Hematopoietic multipotent progenitor cell treated with erythropoietin and hydrocortisone succinate and interleukin-3 and kit ligand, for 17 days (in vitro differentiated cells): ENCODE data around the gene SETD1B.
"Not testable (repeated sequence)": the region's sequence is repeated elsewhere in the genome, so short reads cannot be mapped to it uniquely, and the experiment has no call there.

ENCODE experiments used
- DNase-seq: peaks from one replicate; pipeline ENCODE4 v3.0.0-alpha.2; 2015; ENCODE audit warnings: low spot score

Gene SETD1B

DNA sequence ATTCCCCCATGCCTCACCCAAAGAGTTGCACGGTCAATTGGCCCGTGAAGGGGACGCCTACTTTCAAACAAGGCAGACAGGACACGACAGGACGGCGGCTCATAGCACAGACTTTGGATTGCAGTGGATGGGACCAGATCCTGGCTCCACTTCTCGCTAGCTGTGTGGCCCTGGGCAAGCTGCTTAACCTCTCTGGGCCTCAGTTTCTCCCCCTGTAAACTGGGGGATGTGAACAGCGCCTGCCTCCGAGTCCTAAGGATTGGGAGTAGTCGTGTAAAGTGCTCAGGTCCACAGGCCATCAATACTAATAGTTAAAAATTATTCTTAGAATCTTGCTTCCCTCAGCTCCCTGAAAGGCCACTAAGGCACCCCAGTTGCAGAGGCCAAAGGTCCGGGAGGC, 23.4 kb upstream of the SETD1B start:
- DNase-seq: no peak

DNA sequence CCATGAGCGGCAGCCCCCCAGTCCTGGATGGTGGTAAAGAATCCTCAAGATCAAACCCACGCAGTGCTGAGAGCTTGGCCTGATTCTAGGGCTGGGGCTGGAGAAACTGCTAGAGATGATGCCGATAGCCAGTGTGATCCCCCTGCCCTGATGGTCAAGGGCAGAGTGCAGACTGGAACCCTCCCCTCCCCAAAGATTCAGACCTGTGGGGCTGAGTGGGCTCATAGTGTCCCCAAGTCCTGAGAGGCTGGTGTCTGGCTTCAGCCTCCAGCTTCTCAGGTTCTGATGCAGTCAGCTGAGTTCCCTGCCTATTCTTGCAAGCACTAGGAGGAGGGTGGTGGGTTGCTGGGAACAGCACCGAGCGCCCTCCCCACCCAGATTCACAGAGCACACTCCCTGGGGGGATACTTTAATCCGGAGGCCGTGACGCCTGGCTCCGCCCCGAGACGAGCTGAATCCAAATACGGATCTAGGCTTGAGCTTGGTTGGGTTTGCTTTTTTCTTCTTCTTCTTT, 22.3 kb upstream of the SETD1B start:
- DNase-seq: no peak

DNA sequence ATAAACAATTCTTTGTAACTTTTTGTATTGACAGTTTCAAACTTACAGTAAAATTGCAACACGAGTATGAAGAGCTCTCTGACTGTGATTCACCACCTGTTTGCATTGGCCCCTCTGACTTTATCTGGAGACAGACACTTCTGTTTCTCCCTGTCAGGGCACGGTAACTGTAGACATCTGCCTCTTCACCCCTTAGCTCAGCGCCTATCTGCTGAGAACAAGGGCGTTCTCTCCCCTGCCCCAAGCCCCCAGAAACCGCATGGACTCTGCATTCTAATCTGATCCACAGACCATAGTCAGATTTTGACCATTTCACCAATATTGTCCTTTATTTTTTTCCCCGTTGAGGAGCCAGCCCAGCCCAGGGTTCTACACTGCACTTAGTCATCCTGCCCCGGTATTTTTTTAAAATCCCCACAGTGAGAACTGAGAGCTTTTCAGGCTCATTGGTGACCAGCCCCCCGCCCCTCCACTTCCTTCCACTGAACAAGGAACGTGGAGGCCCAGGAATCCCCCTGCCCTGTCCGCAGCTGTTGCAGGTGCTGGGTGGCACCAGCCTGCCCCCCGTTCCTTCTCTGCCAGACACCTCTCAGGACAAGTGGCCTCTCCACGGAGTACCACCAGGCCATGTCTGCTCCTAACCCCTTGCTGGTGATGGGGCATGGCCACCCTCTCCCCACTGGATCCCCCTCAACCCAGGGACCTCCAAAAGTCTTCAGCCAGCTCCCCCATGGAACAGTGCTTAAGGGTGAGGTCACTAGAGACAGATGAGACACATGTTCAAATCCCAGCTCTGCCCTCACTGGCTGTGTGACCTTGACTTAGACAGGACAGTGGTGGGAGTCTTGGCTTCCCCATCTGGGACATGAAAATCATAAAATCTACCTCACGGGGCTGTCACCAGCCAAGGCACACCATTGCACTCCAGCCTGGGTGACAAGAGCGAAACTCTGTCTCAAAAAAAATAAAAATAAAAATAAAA, 21.5 kb upstream of the SETD1B start:
- peak; percentile 40 for DNase-seq

DNA sequence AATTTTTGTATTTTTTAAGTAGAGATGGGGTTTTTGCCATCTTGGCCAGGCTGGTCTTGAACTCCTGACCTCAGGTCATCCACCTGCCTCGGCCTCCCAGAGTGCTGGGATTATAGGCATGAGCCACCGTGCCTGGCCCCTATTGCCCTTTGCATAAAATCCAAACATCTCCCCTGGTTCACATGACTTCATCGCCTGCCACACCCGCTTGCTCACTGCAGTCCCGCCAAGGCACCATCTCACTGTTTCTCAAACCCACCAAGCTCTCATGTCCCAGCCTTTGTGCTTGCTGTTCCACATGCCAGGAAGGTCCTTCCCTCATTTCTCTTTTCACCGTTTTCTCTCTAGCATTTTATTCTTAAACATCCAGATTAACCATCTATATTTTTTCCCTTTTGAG, 20.0 kb upstream of the SETD1B start:
- DNase-seq: no peak

DNA sequence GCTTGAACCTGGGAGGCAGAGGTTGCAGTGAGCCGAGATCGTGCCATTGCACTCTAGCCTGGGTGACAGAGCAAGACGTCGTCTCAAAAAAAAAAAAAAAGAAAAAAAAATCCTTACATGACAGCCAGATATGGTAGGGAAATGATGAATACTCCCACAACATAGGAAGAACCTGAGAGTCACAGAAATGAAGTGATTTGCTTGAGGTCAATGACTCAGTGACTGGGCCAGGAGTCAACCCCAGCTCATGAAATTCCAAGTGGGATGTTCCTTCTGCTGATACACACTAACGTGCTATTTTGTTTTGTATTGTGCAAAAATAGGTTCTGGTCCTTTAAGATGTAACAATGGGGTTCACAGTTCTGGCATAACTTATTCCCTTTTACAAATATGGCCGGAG, 19.3 kb upstream of the SETD1B start:
- DNase-seq: no peak

DNA sequence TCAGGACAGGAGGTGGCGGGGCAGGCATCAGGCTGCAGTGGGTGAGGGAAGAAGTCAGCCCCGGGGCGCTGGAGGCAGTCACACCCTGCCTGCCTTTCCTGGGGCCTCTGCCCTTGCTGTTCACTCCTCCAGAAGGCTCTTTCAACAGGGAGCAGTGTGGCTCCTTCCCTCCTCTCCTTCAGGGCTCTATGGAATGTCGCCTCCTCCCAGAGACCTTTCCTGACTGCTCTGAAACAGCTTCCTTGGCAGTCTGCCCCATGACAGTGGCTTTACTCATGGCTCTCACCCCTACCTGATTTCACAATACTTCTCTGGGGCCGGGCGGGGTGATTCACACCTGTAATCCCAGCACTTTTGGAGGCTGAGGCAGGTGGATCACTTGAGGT, 17.4 kb upstream of the SETD1B start:
- DNase-seq: no peak

DNA sequence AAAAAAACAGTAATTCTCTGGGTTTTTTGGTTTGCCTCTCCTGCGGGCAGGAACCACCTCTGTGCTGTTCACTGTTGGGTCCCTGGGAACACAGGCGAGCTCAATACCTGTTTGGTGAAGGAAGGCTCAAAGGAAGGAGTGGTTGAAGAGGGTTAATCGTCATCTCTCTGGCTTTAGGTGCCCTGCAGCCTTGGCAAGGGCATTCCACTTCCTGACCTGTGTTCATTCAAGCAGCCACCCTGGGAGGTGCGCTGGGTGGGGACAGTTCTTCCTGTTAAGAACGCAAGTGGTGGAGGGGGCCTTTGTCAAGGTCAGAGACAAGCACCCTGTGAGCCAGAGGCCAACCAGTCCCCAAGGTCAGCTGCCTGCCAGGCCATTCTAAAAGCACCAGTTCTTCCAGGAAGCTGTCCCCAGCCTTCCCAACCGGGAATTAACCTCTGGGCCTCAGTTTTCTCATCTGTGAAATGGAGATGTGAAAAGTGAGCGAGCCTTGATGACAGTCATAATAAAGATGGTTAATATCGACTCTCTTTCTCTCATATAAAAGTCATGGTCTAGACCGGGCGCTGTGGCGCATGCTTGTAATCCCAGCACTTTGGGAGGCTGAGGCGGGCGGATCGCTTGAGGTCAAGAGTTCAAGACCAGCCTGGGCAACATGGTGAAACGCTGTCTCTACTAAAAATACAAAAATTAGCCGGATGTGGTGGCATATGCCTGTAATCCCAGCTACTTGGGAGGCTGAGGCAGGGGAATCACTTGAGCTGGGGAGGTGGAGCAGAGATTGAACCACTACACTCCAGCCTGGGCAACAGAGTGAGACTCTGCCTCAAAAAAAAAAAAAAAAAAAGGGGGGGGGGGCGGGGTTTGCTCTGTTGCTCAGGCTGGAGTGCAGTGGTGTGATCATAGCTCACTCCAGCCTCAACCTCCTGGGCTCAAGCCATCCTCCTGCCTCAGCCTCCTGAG, 16.5 kb upstream of the SETD1B start:
- DNase-seq: no peak

DNA sequence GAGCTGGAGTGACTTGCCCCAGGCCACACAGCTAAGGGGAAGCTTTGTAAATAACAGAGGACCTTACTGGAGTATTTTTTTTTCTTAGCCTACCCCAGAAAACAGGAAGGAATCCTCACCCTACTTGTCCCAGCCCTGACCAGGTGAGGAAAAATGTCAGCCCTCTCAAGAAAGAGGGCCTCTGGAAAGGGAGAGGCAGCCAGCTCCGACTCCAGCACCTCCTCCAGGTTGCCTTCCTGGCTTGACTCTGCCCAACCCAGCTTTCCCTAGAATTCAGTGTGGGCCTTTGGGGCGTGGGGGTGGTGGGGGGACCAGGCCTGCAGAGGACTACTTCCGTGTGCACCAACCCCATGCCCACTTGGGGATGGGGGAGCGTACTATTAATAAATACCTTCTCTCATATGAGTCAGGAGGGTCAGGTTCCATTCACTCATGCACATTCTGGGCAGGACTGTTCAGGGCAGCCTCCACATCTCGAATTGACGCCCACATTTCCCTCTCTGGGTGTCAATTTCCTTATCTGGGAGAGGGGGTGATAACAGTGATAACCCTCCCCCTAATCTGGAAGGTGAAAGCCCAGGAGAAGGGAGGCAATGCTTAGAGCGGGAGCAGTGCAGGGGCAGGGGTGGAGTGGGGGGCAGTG, 15.5 kb upstream of the SETD1B start:
- no peak for DNase-seq

DNA sequence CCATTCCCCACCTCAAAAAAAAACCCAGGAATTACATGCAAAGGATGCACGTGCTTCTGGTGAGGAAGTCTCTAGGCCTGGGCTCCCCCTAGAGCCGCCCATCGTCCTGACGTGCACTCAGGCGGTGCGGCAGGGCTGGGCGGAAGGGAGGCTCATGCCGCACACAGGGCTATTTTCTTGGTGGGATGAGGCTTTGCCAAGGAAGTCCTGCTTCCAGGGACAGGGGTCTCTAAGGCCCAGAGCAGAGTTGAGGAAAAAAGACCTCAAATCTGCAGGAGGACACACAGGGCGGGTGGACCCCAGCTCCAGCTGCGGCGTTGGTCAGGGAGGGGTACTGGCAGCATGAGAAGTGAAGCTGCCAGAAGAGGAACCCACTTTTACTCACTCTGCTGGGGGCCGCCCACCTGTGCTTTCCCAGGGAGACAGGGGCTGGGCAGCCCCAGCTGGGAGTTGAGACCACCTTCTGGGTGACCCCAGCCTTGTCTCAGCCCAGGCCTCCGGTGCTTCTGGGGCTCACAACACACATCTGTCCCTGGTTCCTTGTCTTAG, 14.5 kb upstream of the SETD1B start:
- DNase-seq: no peak

DNA sequence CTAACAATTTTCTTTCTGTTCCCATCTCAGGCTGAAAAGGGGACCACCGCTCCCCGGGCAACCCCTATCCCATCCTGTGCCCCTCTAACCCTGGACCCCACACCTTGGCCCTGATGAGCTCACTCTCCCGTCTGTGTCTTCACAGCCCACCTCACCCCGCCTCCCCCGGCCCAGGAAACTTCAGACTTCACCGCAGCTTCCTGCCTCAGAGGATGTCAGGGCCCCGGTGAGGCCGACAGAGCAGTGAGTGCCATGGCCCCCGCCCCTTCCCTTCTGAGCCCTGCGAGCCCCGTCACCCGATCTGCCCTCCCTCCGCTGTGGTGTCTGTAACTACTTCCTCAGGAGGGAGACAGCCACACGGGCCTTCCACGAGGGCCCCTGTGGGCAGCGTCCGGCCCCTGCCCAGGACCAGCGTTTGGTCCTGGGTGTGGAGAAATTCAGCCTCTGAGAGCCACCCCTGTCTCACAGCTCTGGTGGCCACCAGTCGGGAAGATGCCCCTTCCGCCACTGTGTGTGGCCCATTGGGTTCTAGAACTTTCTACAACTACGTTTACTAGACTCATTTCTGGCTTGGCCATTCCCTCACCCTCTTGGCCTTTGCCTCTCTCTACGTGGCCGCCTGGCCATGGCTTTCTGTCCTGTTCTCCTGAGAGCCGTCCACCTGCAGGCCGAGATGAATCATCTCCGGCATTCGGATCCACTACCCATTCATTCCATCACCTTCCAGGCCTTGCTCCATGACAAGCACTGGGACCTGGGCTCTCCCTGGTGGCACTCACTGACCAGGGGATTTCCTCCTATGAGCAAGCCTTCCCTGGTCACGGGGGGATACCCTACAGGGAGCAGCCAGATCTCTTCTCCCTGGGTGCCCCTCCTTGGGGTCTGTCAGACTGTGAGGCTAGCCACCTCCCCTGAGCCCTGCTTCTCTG, 13.7 kb upstream of the SETD1B start:
- no peak for DNase-seq

DNA sequence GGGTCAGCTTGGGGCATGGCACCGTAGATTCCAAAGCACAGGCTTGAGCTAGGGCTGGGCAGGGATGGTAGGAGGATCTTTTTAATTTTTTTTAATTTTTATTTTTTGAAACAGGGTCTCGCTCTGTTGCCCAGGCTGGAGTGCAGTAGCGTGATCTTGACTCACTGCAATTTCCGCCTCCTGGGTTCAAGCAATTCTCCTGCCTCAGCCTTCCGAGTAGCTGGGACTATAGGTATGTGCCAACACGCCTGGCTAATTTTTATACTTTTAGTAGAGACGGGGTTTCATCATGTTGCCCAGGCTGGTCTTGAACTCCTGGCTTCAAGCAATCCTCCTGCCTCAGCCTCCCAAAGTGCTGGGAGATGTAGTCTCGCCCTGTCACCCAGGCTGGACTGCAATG, 13.0 kb upstream of the SETD1B start:
- DNase-seq: not testable (repeated sequence)

DNA sequence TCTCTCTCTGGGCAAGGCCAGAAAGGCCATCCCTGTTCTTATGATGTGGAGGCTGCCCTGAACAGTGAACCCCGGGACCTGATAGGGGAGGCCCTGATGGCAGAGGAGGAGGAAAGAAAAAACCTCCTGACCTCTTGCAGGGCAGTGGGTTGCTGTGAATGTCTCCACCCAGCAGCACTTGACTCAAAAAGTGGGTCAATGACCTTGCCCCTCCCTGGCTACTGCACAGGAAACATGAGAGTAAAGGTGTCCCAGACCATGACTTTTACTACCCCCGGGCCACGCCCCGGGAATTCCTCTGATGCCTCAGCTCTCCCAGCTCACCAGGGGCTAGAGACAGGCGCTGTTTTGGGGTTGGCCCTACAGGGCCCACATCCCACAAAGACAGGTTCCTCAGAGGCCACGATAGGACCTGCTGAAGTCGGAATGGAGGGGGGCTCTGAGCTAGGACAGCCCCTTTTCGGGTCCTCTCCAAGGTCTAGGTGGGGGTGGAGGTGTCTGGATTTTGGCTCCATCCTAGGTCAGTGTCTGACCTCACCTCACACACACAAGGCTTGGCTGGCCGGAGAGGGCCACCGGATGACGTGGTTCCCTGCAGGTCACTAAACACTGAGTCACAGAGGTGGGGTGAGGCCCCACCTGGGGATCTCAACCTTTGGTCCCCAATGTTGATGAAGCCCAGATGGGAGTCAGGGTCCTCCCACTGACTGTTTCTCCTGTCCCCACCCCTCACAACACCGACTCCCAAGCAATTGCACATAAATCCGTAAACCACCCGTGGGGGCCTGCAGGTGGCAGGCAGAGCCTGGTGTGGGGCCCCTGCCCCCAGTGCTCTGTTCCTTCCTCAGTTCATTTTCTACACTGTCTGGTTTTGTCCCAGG, 11.9 kb upstream of the SETD1B start:
- DNase-seq: no peak

DNA sequence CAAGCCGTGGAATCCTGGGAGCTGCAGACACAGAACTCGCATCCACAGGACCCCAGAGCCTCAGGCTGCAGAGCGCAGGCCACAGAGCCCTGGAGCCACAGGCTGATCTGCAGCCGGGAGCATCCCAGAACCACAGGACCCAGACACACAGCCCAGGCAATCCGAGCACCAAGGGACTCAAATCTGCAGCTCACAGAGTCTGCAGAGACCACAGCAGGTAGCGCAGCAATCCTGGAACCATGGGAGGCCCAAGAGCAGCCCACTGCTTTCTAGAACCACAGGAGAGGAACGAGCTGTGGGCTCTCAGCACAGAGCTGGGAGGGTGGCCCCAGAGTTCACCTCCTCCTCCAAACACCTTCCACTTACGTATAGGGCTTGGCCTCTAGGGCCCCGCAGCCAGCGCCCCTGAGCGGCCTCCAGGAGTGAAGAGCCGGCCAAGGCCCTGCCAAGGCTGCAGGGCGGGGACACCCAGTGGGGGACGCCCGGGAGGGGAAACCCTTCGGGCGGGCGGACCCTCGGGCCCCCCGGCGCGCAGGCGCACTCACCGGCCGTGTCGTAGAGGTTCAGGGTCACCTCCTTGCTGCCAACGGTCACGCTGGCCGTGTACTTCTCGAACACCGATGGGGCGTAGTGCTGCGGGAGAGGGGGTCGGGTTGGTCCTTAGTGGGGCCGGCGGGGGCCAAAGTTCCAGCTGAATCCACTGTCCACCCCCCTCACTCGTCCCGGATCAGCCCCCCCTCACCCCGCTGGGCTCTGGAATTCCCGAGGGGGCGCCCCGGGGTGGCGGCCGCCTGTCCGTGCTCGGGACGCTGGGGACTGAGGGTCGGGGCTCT, 11.0 kb upstream of the SETD1B start:
- DNase-seq: peak; percentile 37

DNA sequence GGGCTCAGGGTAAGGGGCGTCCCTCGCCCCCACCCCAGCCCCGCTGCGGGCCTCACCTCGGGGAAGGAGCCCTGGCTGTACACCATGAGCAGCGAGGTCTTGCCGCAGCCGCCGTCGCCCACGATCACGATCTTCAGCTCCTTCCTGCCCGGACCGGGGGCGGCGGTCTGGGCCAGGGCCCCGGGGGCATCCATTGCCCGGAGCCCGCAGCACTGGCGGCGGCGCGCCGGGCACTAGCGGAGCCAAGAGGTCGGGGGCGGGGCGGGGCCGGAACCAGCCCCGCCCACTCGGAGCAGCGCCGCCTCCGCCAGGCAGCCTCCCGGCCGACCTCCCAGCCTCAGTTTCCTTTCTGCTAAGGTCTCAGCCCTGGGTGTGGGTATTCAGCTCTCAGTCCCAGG, 10.4 kb upstream of the SETD1B start, which contains the start of gene RHOF:
RHOF (minus strand) TSS at position 249 of the 398 bp plus-strand sequence; CDS start at position 194, 55 bp downstream.
- DNase-seq: peak; percentile 79

DNA sequence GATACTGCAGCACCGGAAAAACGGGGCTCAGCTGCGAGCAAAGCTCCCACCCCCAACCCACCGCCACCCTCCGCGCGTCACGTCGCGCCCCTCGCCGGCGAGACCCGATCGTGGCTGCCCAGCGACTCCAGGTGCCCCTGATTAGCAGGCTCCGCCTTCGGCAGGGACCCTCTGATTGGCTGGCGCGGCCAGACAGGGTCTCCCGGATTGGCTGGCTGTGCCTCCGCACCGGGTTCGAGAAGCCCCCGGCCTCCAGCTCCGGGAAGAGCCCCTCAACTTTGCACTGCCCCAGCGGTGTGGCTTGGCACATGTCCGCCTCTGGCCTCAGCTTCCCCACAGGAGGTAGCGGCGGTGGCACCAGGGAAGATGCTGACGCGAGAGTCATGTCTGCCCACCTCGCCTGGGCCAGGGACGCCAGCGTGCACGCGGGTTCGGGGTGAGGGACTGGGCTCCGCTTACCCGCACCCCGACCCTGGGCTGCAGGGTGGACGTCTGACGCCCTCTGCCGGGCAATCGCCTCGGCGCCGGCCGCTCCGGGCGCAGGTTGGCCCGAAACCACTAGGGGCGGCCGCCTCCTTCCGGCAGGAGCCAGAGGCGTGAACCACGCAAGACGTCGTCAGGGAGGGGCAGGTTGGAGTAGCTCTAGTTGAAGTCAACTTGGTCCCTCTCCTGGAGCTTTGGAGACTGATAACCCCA, 9.8 kb upstream of the SETD1B start:
- DNase-seq: peak; percentile 96

DNA sequence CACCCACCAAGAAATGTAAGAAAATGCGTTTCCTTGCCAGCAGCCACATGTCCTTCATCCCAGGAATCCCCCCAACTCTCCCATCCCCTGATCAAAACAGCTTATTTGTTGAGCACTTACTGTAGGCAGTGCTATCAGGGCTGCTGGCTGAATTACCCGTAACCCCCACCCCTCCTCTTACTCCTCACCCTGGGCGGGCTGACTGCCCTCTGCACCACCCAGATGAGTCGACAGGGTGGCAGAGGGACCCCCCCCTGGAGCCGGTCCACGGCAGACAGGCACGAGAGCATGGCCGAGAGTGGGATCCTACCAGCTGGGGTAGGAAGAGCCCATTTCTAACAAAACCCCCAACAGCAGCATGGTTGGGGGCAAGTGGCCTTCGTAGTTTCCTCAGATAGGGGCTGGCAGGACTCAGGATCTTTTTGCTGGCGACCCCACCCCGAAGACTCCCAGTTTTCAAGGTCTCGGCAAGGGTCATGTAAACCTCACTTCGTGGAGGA, 9.2 kb upstream of the SETD1B start:
- DNase-seq: no peak
